ENCODE data around the gene BSN. TPM values are rescaled to one million over a fixed set of nuclear protein-coding genes. Genes with fewer than 3 reads are reported as not detected.

BSN gene
- total and polyA plus RNA-seq, 11 donors, result 0.12 to 1.6 (median 0.75) TPM

- no peak for DNase-seq
- H3K9me3 ChIP-seq, result no peaks in the 10 kb centered on the region
- intact Hi-C loops (cut with DNase I), result no loop called here
- no peak overlapping the region for H3K4me3 ChIP-seq
- no peak for ATAC-seq
- 78 to 100% (median 92%) methylated on average over 1 of the region's 1 CpG for WGBS, 4 donors
- no peak overlapping the region for H3K27ac ChIP-seq
- H3K36me3 ChIP-seq, result no peaks in the 10 kb centered on the region
- TF ChIP-seq, protein P1, sequence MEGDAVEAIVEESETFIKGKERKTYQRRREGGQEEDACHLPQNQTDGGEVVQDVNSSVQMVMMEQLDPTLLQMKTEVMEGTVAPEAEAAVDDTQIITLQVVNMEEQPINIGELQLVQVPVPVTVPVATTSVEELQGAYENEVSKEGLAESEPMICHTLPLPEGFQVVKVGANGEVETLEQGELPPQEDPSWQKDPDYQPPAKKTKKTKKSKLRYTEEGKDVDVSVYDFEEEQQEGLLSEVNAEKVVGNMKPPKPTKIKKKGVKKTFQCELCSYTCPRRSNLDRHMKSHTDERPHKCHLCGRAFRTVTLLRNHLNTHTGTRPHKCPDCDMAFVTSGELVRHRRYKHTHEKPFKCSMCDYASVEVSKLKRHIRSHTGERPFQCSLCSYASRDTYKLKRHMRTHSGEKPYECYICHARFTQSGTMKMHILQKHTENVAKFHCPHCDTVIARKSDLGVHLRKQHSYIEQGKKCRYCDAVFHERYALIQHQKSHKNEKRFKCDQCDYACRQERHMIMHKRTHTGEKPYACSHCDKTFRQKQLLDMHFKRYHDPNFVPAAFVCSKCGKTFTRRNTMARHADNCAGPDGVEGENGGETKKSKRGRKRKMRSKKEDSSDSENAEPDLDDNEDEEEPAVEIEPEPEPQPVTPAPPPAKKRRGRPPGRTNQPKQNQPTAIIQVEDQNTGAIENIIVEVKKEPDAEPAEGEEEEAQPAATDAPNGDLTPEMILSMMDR (IDR thresholded peaks at IDR 0.05), result no peak
- no peak for TF ChIP-seq POLR2A (IDR thresholded peaks at IDR 0.05)
- H3K27me3 ChIP-seq, result no peaks in the 10 kb centered on the region
- no peaks in the 10 kb centered on the region for H3K4me1 ChIP-seq
Observed at GRCh38 chr3:49623071-49623470, 68.8 kb downstream of the BSN start.

GRCh38 chr3:49625071-49625470 is 70.8 kb downstream of the BSN start:
- intact Hi-C loops (cut with DNase I), result no loop called here
- ATAC-seq, result no peak
- WGBS, 4 donors, result 93 to 99% (median 95%) methylated on average over 11 to 13 of the region's 13 CpGs
- Histone ChIP-seq H3K27me3 (no peaks in the 10 kb centered on the region), H3K4me3 (no peak overlapping the region), H3K9me3 (no peaks in the 10 kb centered on the region), H3K27ac (no peak overlapping the region), H3K36me3 (no peaks in the 10 kb centered on the region), H3K4me1 (no peaks in the 10 kb centered on the region)
- DNase-seq, result no peak
- TF ChIP-seq POLR2A (IDR thresholded peaks at IDR 0.05), result no peak
- TF ChIP-seq, protein P1 (IDR thresholded peaks at IDR 0.05), result no peak

- Histone ChIP-seq H3K27me3 (no peaks in the 10 kb centered on the region), H3K9me3 (no peaks in the 10 kb centered on the region), H3K36me3 (no peaks in the 10 kb centered on the region), H3K4me1 (no peaks in the 10 kb centered on the region), H3K27ac (no peak overlapping the region), H3K4me3 (no peak overlapping the region)
- TF ChIP-seq, protein P1 (IDR thresholded peaks at IDR 0.05), result no peak
- TF ChIP-seq POLR2A (IDR thresholded peaks at IDR 0.05), result no peak
- WGBS, 4 donors, result 60 to 69% (median 62%) methylated on average over 6 to 8 of the region's 8 CpGs
- intact Hi-C loops (cut with DNase I), result no loop called here
- DNase-seq (no peak), ATAC-seq (no peak)
Observed at GRCh38 chr3:49626101-49626581, 71.9 kb downstream of the BSN start.

- H3K4me1 ChIP-seq, result no peaks in the 10 kb centered on the region
- no peak for ATAC-seq
Observed at GRCh38 chr3:49626796-49627195, 72.5 kb downstream of the BSN start.

More at GRCh38 chr3:49626796-49627195, 72.5 kb downstream of the BSN start:
- 83 to 89% (median 89%) methylated on average over 1 of the region's 1 CpG for WGBS, 4 donors
- H3K27me3 ChIP-seq, result no peaks in the 10 kb centered on the region
- H3K27ac ChIP-seq, result no peak overlapping the region
- H3K36me3 ChIP-seq, result no peaks in the 10 kb centered on the region
- DNase-seq, result no peak
- intact Hi-C loops (cut with DNase I), result no loop called here
- peaks cover 0 to 5% (median 0%) of the 10 kb centered on the region in 12 donors for H3K9me3 ChIP-seq
- TF ChIP-seq, protein P1 (IDR thresholded peaks at IDR 0.05), result no peak
- TF ChIP-seq POLR2A (IDR thresholded peaks at IDR 0.05), result no peak
- no peak overlapping the region for H3K4me3 ChIP-seq

Data from heart left ventricle (tissue), 16 donors.